GM06990 (cell line): ENCODE measurements around the gene ADAMTS20.
"Not testable (repeated sequence)": the region's sequence is repeated elsewhere in the genome, so short reads cannot be mapped to it uniquely, and the experiment has no call there.

Experiments used
- DNase-seq: peaks from one replicate; pipeline ENCODE4 v3.0.0-alpha.2; 2011; ENCODE audit not compliant: insufficient read length; ENCODE audit errors: extremely low read depth
- H3K27me3 ChIP-seq: replicated peaks from 2 replicates; pipeline ENCODE4 v1.6.0; 2011; ENCODE audit warnings: low read length; ENCODE audit not compliant: control insufficient read depth, insufficient read depth
- H3K36me3 ChIP-seq: 2 replicates; pipeline ENCODE4 v1.5.1; 2011; ENCODE audit warnings: low read length; ENCODE audit not compliant: control insufficient read depth, insufficient read depth
- H3K4me3 ChIP-seq: replicated peaks from 2 replicates; pipeline ENCODE4 v1.5.1; 2011; ENCODE audit warnings: low read depth, mild to moderate bottlenecking, control low read depth, low read length
- CTCF ChIP-seq: IDR thresholded peaks from 2 replicates; pipeline ENCODE4 v1.5.1; 2011; ENCODE audit warnings: low read length, control low read depth, mild to moderate bottlenecking, inconsistent platforms; ENCODE audit not compliant: insufficient read depth, poor library complexity, severe bottlenecking

The ADAMTS20 gene

GRCh38 chr12:43370263-43370662 lies 181.7 kb downstream of the ADAMTS20 start:
- no peak for DNase-seq
- H3K36me3 ChIP-seq: no peaks in the 10 kb centered on the region
- no peak for TF ChIP-seq CTCF

GRCh38 chr12:43362910-43363694 lies 188.9 kb downstream of the ADAMTS20 start:
- H3K27me3 ChIP-seq: no peaks in the 10 kb centered on the region
- no peak overlapping the region for H3K4me3 ChIP-seq
- no peaks in the 10 kb centered on the region for H3K36me3 ChIP-seq
- no peak for TF ChIP-seq CTCF
- DNase-seq: no peak

More at GRCh38 chr12:43370263-43370662, 181.7 kb downstream of the ADAMTS20 start:
- Histone ChIP-seq H3K27me3 (no peaks in the 10 kb centered on the region), H3K4me3 (no peak overlapping the region)

GRCh38 chr12:43361031-43361710 lies 190.8 kb downstream of the ADAMTS20 start:
- DNase-seq: no peak
- TF ChIP-seq CTCF: no peak
- no peaks in the 10 kb centered on the region for H3K36me3 ChIP-seq
- H3K27me3 ChIP-seq: no peaks in the 10 kb centered on the region
- H3K4me3 ChIP-seq: no peak overlapping the region

GRCh38 chr12:43360001-43360400 lies 192.0 kb downstream of the ADAMTS20 start:
- DNase-seq, H3K27me3 ChIP-seq, H3K4me3 ChIP-seq, H3K36me3 ChIP-seq: not testable (repeated sequence)

- no peak overlapping the region for H3K4me3 ChIP-seq
- no peak for DNase-seq
- H3K36me3 ChIP-seq: no peaks in the 10 kb centered on the region
- no peak for TF ChIP-seq CTCF
- H3K27me3 ChIP-seq: no peaks in the 10 kb centered on the region
Observed at GRCh38 chr12:43357141-43357540, 194.9 kb downstream of the ADAMTS20 start.

GRCh38 chr12:43352001-43352400 lies 200.0 kb downstream of the ADAMTS20 start:
- TF ChIP-seq CTCF: no peak
- no peaks in the 10 kb centered on the region for H3K36me3 ChIP-seq
- H3K4me3 ChIP-seq: no peak overlapping the region
- H3K27me3 ChIP-seq: no peaks in the 10 kb centered on the region
- no peak for DNase-seq
